SK-N-SH (cell line): ENCODE data around the gene ADD3. TPM values are rescaled to one million over a fixed set of nuclear protein-coding genes. Genes with fewer than 3 reads are reported as not detected.

Experiments used
- CTCF ChIA-PET: fragments of 300-600, 350-600 bp; formaldehyde crosslinking; extraction: SDS; loops from one replicate; lab custom pipeline; 2021; lab: Yijun Ruan, JAX
- POLR2A ChIA-PET: fragments of 350-600 bp; sonication (Branson Sonifier 250); formaldehyde crosslinking; extraction: SDS; loops from one replicate; lab custom pipeline; 2020; ENCODE audit warnings: antibody characterized with exemption, inconsistent platforms; lab: Yijun Ruan, JAX
- DNase-seq: peaks from one replicate; pipeline ENCODE4 v3.0.0; 2012
- H2AFZ ChIP-seq: fragments of 200-600 bp; sonication (generic); 2 replicates; pipeline ENCODE4 v1.8.1; 2016; ENCODE audit warnings: antibody characterized with exemption, mild to moderate bottlenecking, low read depth
- H3F3A ChIP-seq: fragments of 200-600 bp; sonication (generic); replicated peaks from 2 replicates; pipeline ENCODE3; 2016; ENCODE audit warnings: antibody characterized with exemption, mild to moderate bottlenecking; ENCODE audit not compliant: insufficient read depth
- H3K27ac ChIP-seq, 2 experiments: fragments of 200-500 bp in 1 of 2; fragments of 200-600 bp in 1 of 2; sonication (Bioruptor generic) in 1 of 2; sonication (generic), shearing (Covaris generic) in 1 of 2; 2 replicates each; pipeline versions ENCODE4 v1.5.1 to v1.6.1; 2014 to 2016; ENCODE audit warnings: low read depth in 2 of 2, inconsistent platforms in 1 of 2, low read length in 1 of 2, mild to moderate bottlenecking in 1 of 2, mixed read lengths in 1 of 2
- H3K27me3 ChIP-seq: fragments of 200-600 bp; sonication (generic), shearing (Covaris generic); 2 replicates; pipeline ENCODE4 v1.6.1; 2016; ENCODE audit warnings: mixed run types; ENCODE audit not compliant: insufficient read depth
- H3K36me3 ChIP-seq, 2 experiments: fragments of 200-500 bp in 1 of 2; fragments of 200-600 bp in 1 of 2; sonication (Bioruptor generic) in 1 of 2; sonication (generic) in 1 of 2; replicated peaks in 1 of 2; 2 replicates each; pipeline versions ENCODE3 to v1.5.1; 2014 to 2016; ENCODE audit warnings: low read length in 1 of 2, mild to moderate bottlenecking in 1 of 2; ENCODE audit not compliant: insufficient read depth in 2 of 2, control insufficient read depth in 1 of 2
- H3K4me1 ChIP-seq, 2 experiments: fragments of 200-500 bp in 1 of 2; fragments of 200-600 bp in 1 of 2; sonication (Bioruptor generic) in 1 of 2; sonication (generic), shearing (Covaris generic) in 1 of 2; 2 replicates each; pipeline versions ENCODE4 v1.5.1 to v1.6.1; 2014 to 2016; ENCODE audit warnings: low read depth in 1 of 2, low read length in 1 of 2, mixed run types in 1 of 2; ENCODE audit not compliant: insufficient read depth in 2 of 2, control insufficient read depth in 1 of 2
- H3K4me2 ChIP-seq: fragments of 200-600 bp; sonication (generic), shearing (Covaris generic); 2 replicates; pipeline ENCODE4 v1.6.1; 2017; ENCODE audit warnings: mixed run types
- H3K4me3 ChIP-seq, 2 experiments: fragments of 200-500 bp in 1 of 2; fragments of 200-600 bp in 1 of 2; sonication (Bioruptor generic) in 1 of 2; sonication (generic), shearing (Covaris generic) in 1 of 2; 2 replicates each; pipeline versions ENCODE4 v1.5.1 to v1.8.1; 2014 to 2016; ENCODE audit warnings: low read depth in 2 of 2, inconsistent platforms in 1 of 2, low read length in 1 of 2, mild to moderate bottlenecking in 1 of 2, mixed read lengths in 1 of 2, moderate library complexity in 1 of 2
- H3K79me2 ChIP-seq: fragments of 200-600 bp; sonication (generic); 2 replicates; pipeline ENCODE4 v1.8.1; 2017; ENCODE audit warnings: mild to moderate bottlenecking; ENCODE audit not compliant: insufficient read depth
- H3K9ac ChIP-seq: fragments of 200-600 bp; sonication (generic); 2 replicates; pipeline ENCODE4 v1.6.1; 2017; ENCODE audit warnings: mixed run types
- H3K9me2 ChIP-seq: fragments of 200-600 bp; sonication (generic); 2 replicates; pipeline ENCODE4 v1.6.1; 2017; ENCODE audit warnings: mixed run types
- H3K9me3 ChIP-seq: fragments of 200-600 bp; sonication (generic); 2 replicates; pipeline ENCODE4 v1.6.1; 2017; ENCODE audit warnings: mixed run types, mild to moderate bottlenecking, moderate library complexity
- H4K20me1 ChIP-seq: fragments of 200-600 bp; sonication (generic); 2 replicates; pipeline ENCODE4 v1.6.1; 2017; ENCODE audit warnings: mild to moderate bottlenecking, mixed run types; ENCODE audit not compliant: insufficient read depth
- ELF1 ChIP-seq: IDR thresholded peaks from 2 replicates; pipeline ENCODE4 v1.4.0; 2012
- EP300 ChIP-seq, 2 experiments: IDR thresholded peaks; 2 replicates each; pipeline versions ENCODE4 v1.4.0 to v1.6.1; 2012; ENCODE audit warnings: borderline replicate concordance in 1 of 2, low read depth in 1 of 2, low read length in 1 of 2
- FOXM1 ChIP-seq: IDR thresholded peaks from 2 replicates; pipeline ENCODE4 v1.4.0; 2012; ENCODE audit warnings: low read depth, mild to moderate bottlenecking
- IRF3 ChIP-seq: fragments of 150-350 bp; IDR thresholded peaks from 2 replicates; pipeline ENCODE4 v1.6.1; 2016; ENCODE audit warnings: mild to moderate bottlenecking, low read depth, low read length
- MEF2A ChIP-seq: IDR thresholded peaks from 2 replicates; pipeline ENCODE4 v1.4.0; 2012; ENCODE audit warnings: low read depth, borderline replicate concordance
- MXI1 ChIP-seq: IDR thresholded peaks from 2 replicates; pipeline ENCODE4 v1.6.1; 2012; ENCODE audit warnings: mild to moderate bottlenecking, low read depth, low read length, improper control_type of control experiment
- NFIC ChIP-seq: IDR thresholded peaks from 2 replicates; pipeline ENCODE4 v1.4.0; 2012; ENCODE audit warnings: borderline replicate concordance
- POLR2AphosphoS5 ChIP-seq: IDR thresholded peaks from 2 replicates; pipeline ENCODE4 v1.6.1; 2012; ENCODE audit warnings: low read depth, low read length
- RCOR1 ChIP-seq: fragments of 150-350 bp; IDR thresholded peaks from 2 replicates; pipeline ENCODE4 v1.6.1; 2017; ENCODE audit warnings: antibody characterized with exemption, low read length
- SIN3A ChIP-seq: IDR thresholded peaks from 2 replicates; pipeline ENCODE4 v1.6.1; 2012; ENCODE audit warnings: low read depth, mild to moderate bottlenecking, low read length, moderate library complexity, borderline replicate concordance
- SMC3 ChIP-seq: IDR thresholded peaks from 2 replicates; pipeline ENCODE4 v1.6.1; 2012; ENCODE audit warnings: low read depth, low read length, improper control_type of control experiment
- TAF1 ChIP-seq: IDR thresholded peaks from 2 replicates; pipeline ENCODE4 v1.6.1; 2012; ENCODE audit warnings: low read depth, mild to moderate bottlenecking, low read length, moderate library complexity, borderline replicate concordance
- TCF12 ChIP-seq: IDR thresholded peaks from 2 replicates; pipeline ENCODE4 v1.4.0; 2012
- USF1 ChIP-seq: IDR thresholded peaks from 2 replicates; pipeline ENCODE4 v1.4.0; 2012; ENCODE audit warnings: low read depth, borderline replicate concordance
- USF2 ChIP-seq: fragments of 150-350 bp; IDR thresholded peaks from 2 replicates; pipeline ENCODE4 v1.6.1; 2017; ENCODE audit warnings: antibody characterized with exemption, low read length, low read depth, borderline replicate concordance
- ZBTB33 ChIP-seq: IDR thresholded peaks from 2 replicates; pipeline ENCODE4 v1.4.0; 2012; ENCODE audit warnings: low read depth, borderline replicate concordance
- WGBS: methylation state at CpG from one replicate; pipeline ENCODE4 v1.1.6; 2017; ENCODE audit warnings: low lambda C conversion rate; 5-methylcytosine and 5-hydroxymethylcytosine counted together
- polyA plus RNA-seq, 3 experiments: library from polyadenylated mRNA; depleted of rRNA; stranded (reverse); fragments of >200 nt; gene quantifications; 2 replicates each; pipeline ENCODE4 v1.2.3, GENCODE V29; 2012

Gene ADD3
- polyA plus RNA-seq, 1 of the 3 experiments (the other 2 are of a cell fraction): 27.6 TPM

GRCh38 chr10:110109511-110109910 is 101.7 kb downstream of the ADD3 start:
- Histone ChIP-seq H2AFZ (no peak overlapping the region), H3K4me3 (no peak overlapping the region), H3K9ac (no peak overlapping the region), H3F3A (no peaks in the 10 kb centered on the region), H3K36me3 (peaks cover 23 to 24% of the 10 kb centered on the region in 2 experiments), H4K20me1 (no peaks in the 10 kb centered on the region), H3K4me1 (no peaks in the 10 kb centered on the region; a peak in 2 of 4 replicates), H3K79me2 (no peaks in the 10 kb centered on the region), H3K4me2 (no peak overlapping the region), H3K27me3 (no peaks in the 10 kb centered on the region), H3K27ac (no peak overlapping the region), H3K9me2 (no peaks in the 10 kb centered on the region), H3K9me3 (no peaks in the 10 kb centered on the region)
- no peak for DNase-seq
- ChIA-PET POLR2A (no interaction called here), CTCF (no interaction called here)
- no peak for TF ChIP-seq MEF2A
- TF ChIP-seq TCF12: no peak
- TF ChIP-seq POLR2AphosphoS5: no peak
- TF ChIP-seq SIN3A: no peak
- no peak for TF ChIP-seq IRF3
- no peak for TF ChIP-seq USF2
- TF ChIP-seq USF1: no peak
- no peak for TF ChIP-seq TAF1
- no peak for TF ChIP-seq ZBTB33
- no peak for TF ChIP-seq ELF1
- TF ChIP-seq EP300 (IDR thresholded peaks at IDR 0.05; ENCODE audit: borderline replicate concordance in 1 of 2, low read depth in 1 of 2, low read length in 1 of 2): no peak
- no peak for TF ChIP-seq FOXM1
- no peak for TF ChIP-seq NFIC
- TF ChIP-seq RCOR1: no peak
- no peak for TF ChIP-seq SMC3

GRCh38 chr10:110110338-110110737 is 102.6 kb downstream of the ADD3 start:
- Histone ChIP-seq H3K9me2 (no peaks in the 10 kb centered on the region), H3K27me3 (no peaks in the 10 kb centered on the region), H3K36me3 (peaks cover 20 to 26% of the 10 kb centered on the region in 2 experiments), H3K79me2 (no peaks in the 10 kb centered on the region), H3K9ac (no peak overlapping the region), H4K20me1 (no peaks in the 10 kb centered on the region), H3K4me1 (no peaks in the 10 kb centered on the region; a peak in 2 of 4 replicates), H3F3A (no peaks in the 10 kb centered on the region), H3K4me3 (no peak overlapping the region), H3K27ac (no peak overlapping the region), H2AFZ (no peak overlapping the region), H3K9me3 (no peaks in the 10 kb centered on the region), H3K4me2 (no peak overlapping the region)
- CTCF ChIA-PET: no interaction called here
- no peak for TF ChIP-seq MXI1
- TF ChIP-seq MEF2A: no peak
- POLR2A ChIA-PET: no interaction called here
- 99% methylated on average over 3 of the region's 3 CpGs for WGBS
- no peak for DNase-seq
